ENCODE results near the gene OR52L1.

DNA sequence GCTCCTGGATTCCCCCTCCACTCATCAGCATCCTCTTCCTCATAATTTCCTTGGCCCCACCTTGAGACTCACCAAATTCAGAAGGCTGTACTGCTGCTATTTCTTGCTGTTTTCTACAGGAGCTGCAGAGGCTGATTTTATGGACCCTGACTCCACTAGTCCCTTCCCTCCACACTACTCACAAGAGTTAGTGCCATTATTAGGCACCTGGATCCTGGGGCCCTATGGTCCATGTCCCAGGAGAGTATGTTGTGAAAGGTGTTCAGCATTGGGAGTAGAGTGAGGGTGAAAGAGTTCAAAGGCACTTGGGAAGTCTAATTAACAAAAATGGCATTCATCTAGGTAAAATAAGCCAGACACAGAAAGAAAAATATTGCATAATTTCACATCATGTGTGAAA is 20.1 kb upstream of the OR52L1 start, which contains the start of gene OR56A4:
- TF ChIP-seq CTCF (conservative IDR thresholded peaks at IDR 0.05; ENCODE audit: low read depth, low read length): no peak
- TF ChIP-seq EZH2 (IDR thresholded peaks at IDR 0.05; ENCODE audit: borderline replicate concordance, low read depth, low read length, poor library complexity, severe bottlenecking): no peak
